Measurements from ENCODE around the gene STRAP. TPM values are rescaled to one million over a fixed set of nuclear protein-coding genes. Genes with fewer than 3 reads are reported as not detected.
"Not testable (repeated sequence)": the region's sequence is repeated elsewhere in the genome, so short reads cannot be mapped to it uniquely, and the experiment has no call there.

The STRAP gene
- total and polyA plus RNA-seq, 10 of the 15 experiments (the other 5 are each of a cell fraction or from before 2014, with no cell fraction given) = 64.3 to 281 (median 119) TPM

DNA sequence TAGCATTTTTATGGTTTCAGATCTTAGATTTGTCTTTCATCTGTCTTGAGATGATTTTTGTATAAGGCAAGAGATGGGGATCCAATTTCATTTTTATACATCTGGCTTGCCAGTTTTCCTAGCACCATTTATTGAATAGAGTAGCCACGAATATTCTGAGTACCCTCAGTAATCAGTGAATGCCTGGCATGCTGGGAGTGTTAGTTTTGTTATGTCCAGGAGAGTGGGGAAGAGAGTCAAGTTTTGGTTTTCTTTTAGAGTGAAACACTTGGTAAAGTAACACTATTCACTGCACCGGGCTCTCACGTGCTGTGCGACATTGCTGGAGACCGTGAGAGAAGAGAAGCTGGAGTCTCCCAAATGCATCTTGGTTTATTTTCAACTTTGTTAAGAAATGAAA is 60.3 kb downstream of the STRAP start (continued):
- TF ChIP-seq CBFB (IDR thresholded peaks at IDR 0.05; ENCODE audit: low read depth) (no peak), ASH2L (IDR thresholded peaks at IDR 0.05; ENCODE audit: borderline replicate concordance, low read depth) (no peak), NR2C2 (IDR thresholded peaks at IDR 0.05; ENCODE audit: borderline replicate concordance, control insufficient read depth, insufficient read length, low read depth) (no peak), SIN3A (IDR thresholded peaks at IDR 0.05; ENCODE audit: low read depth, low read length) (no peak), GATAD2B (conservative IDR thresholded peaks at IDR 0.05; ENCODE audit: low read depth) (no peak)
- TF ChIP-seq, protein P1, sequence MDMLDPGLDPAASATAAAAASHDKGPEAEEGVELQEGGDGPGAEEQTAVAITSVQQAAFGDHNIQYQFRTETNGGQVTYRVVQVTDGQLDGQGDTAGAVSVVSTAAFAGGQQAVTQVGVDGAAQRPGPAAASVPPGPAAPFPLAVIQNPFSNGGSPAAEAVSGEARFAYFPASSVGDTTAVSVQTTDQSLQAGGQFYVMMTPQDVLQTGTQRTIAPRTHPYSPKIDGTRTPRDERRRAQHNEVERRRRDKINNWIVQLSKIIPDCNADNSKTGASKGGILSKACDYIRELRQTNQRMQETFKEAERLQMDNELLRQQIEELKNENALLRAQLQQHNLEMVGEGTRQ (IDR thresholded peaks at IDR 0.05; ENCODE audit: borderline replicate concordance, low read depth, low read length) = no peak
- TF ChIP-seq, protein P2, sequence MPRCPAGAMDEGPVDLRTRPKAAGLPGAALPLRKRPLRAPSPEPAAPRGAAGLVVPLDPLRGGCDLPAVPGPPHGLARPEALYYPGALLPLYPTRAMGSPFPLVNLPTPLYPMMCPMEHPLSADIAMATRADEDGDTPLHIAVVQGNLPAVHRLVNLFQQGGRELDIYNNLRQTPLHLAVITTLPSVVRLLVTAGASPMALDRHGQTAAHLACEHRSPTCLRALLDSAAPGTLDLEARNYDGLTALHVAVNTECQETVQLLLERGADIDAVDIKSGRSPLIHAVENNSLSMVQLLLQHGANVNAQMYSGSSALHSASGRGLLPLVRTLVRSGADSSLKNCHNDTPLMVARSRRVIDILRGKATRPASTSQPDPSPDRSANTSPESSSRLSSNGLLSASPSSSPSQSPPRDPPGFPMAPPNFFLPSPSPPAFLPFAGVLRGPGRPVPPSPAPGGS (IDR thresholded peaks at IDR 0.05; ENCODE audit: borderline replicate concordance, insufficient read depth, low read depth, low read length, poor library complexity, severe bottlenecking) = no peak
- TF ChIP-seq, protein P3, sequence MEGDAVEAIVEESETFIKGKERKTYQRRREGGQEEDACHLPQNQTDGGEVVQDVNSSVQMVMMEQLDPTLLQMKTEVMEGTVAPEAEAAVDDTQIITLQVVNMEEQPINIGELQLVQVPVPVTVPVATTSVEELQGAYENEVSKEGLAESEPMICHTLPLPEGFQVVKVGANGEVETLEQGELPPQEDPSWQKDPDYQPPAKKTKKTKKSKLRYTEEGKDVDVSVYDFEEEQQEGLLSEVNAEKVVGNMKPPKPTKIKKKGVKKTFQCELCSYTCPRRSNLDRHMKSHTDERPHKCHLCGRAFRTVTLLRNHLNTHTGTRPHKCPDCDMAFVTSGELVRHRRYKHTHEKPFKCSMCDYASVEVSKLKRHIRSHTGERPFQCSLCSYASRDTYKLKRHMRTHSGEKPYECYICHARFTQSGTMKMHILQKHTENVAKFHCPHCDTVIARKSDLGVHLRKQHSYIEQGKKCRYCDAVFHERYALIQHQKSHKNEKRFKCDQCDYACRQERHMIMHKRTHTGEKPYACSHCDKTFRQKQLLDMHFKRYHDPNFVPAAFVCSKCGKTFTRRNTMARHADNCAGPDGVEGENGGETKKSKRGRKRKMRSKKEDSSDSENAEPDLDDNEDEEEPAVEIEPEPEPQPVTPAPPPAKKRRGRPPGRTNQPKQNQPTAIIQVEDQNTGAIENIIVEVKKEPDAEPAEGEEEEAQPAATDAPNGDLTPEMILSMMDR (IDR thresholded peaks at IDR 0.05 in 2 of 3, conservative IDR thresholded peaks at IDR 0.05 in 1 of 3; ENCODE audit: control insufficient read depth in 2 of 3, extremely low read depth in 1 of 3, insufficient read depth in 1 of 3, low read depth in 3 of 3, low read length in 3 of 3) = no peak
- TF ChIP-seq, protein P4, sequence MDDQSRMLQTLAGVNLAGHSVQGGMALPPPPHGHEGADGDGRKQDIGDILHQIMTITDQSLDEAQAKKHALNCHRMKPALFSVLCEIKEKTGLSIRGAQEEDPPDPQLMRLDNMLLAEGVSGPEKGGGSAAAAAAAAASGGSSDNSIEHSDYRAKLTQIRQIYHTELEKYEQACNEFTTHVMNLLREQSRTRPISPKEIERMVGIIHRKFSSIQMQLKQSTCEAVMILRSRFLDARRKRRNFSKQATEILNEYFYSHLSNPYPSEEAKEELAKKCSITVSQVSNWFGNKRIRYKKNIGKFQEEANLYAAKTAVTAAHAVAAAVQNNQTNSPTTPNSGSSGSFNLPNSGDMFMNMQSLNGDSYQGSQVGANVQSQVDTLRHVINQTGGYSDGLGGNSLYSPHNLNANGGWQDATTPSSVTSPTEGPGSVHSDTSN (IDR thresholded peaks at IDR 0.05; ENCODE audit: insufficient replicate concordance, low read depth, low read length) = no peak
- TF ChIP-seq, protein P5, sequence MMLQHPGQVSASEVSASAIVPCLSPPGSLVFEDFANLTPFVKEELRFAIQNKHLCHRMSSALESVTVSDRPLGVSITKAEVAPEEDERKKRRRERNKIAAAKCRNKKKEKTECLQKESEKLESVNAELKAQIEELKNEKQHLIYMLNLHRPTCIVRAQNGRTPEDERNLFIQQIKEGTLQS (IDR thresholded peaks at IDR 0.05; ENCODE audit: borderline replicate concordance, extremely low read depth, low read depth, low read length) = no peak

DNA sequence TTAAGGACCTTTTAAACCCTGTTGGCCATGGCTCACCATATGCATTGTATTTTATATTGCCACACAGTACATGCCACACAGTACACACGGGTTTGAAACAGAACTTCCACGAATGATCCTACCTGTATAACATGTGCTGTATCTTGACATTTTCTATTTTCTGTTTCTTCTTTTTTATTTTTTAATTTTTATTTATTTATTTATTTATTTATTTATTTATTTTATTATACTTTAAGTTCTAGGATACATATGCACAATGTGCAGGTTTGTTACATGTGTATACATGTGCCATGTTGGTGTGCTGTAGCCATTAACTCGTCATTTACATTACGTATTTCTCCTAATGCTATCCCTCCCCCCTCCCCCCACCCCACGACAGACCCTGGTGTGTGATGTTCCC is 61.3 kb downstream of the STRAP start:
- FAIRE-seq; H3K4me3 ChIP-seq; H3K4me2 ChIP-seq (ENCODE audit: control insufficient read depth, insufficient read depth); H4K20me1 ChIP-seq (ENCODE audit: control insufficient read depth, insufficient read depth); POLR2A ChIA-PET; in situ Hi-C loops (cut with MboI); H3K36me3 ChIP-seq (ENCODE audit: control insufficient read depth in 2 of 2, insufficient read depth in 2 of 2, low read length in 1 of 2); H3K9me3 ChIP-seq (replicated peaks; ENCODE audit: control insufficient read depth, insufficient read depth, low read length); H2AFZ ChIP-seq (ENCODE audit: control insufficient read depth, low read depth, low read length); BruUV-seq (replicated peaks); H3K27ac ChIP-seq (ENCODE audit: control insufficient read depth, insufficient read depth); H3K4me1 ChIP-seq (ENCODE audit: control insufficient read depth, insufficient read depth, low read length); H3K79me2 ChIP-seq (ENCODE audit: control insufficient read depth, insufficient read depth, low read length); ATAC-seq; DNase-seq (ENCODE audit: low read depth, low spot score); intact Hi-C loops (cut with micrococcal nuclease; ENCODE audit: unreplicated experiment); H3K9ac ChIP-seq (ENCODE audit: control insufficient read depth, insufficient read depth, low read length); H3K27me3 ChIP-seq (replicated peaks in 1 of 2; ENCODE audit: control insufficient read depth in 2 of 2, insufficient read depth in 2 of 2, low read length in 1 of 2); RAD21 ChIA-PET (ENCODE audit: unreplicated experiment): not testable (repeated sequence)
- SMC1A ChIA-PET (ENCODE audit: uncharacterized antibody, unreplicated experiment) = interaction anchor here (0.9 kb wide), 1 partner anchor 12 kb away, joined by 4 read pairs; no protein-coding TSS in a partner anchor
- CTCF ChIA-PET = interaction anchor here (0.9 kb wide), 1 partner anchor 12 kb away, joined by 3 read pairs; no protein-coding TSS in a partner anchor
- 99% methylated on average over 4 of the region's 5 CpGs for WGBS (ENCODE audit: insufficient coverage, insufficient replicate concordance, low lambda C conversion rate, missing lambda C conversion rate)

All from GM12878 (cell line).